Renal cortical epithelial cell (primary cell): ENCODE results near the gene IL6. TPM values are rescaled to one million over a fixed set of nuclear protein-coding genes. Genes with fewer than 3 reads are reported as not detected.
"Not testable (repeated sequence)": the region's sequence is repeated elsewhere in the genome, so short reads cannot be mapped to it uniquely, and the experiment has no call there.

Experiments used
- DNase-seq: peaks from one replicate; pipeline ENCODE4 v3.0.0-alpha.2; 2011; ENCODE audit warnings: low read depth
- total RNA-seq: library from RNA; depleted of rRNA; stranded (reverse); fragments of >200 nt; gene quantifications from 2 replicates; pipeline ENCODE4 v1.2.3, GENCODE V29; 2014

IL6 gene
- total RNA-seq, 1 donor from 2014 or later: 52.3 TPM

DNA sequence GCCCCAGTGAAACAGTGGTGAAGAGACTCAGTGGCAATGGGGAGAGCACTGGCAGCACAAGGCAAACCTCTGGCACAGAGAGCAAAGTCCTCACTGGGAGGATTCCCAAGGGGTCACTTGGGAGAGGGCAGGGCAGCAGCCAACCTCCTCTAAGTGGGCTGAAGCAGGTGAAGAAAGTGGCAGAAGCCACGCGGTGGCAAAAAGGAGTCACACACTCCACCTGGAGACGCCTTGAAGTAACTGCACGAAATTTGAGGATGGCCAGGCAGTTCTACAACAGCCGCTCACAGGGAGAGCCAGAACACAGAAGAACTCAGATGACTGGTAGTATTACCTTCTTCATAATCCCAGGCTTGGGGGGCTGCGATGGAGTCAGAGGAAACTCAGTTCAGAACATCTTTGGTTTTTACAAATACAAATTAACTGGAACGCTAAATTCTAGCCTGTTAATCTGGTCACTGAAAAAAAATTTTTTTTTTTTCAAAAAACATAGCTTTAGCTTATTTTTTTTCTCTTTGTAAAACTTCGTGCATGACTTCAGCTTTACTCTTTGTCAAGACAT lies 574 bp upstream of the IL6 start:
- DNase-seq: peak; percentile 87

DNA sequence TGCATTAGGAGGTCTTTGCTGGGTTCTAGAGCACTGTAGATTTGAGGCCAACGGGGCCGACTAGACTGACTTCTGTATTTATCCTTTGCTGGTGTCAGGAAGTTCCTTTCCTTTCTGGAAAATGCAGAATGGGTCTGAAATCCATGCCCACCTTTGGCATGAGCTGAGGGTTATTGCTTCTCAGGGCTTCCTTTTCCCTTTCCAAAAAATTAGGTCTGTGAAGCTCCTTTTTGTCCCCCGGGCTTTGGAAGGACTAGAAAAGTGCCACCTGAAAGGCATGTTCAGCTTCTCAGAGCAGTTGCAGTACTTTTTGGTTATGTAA lies 675 bp downstream of the IL6 start:
- no peak for DNase-seq

DNA sequence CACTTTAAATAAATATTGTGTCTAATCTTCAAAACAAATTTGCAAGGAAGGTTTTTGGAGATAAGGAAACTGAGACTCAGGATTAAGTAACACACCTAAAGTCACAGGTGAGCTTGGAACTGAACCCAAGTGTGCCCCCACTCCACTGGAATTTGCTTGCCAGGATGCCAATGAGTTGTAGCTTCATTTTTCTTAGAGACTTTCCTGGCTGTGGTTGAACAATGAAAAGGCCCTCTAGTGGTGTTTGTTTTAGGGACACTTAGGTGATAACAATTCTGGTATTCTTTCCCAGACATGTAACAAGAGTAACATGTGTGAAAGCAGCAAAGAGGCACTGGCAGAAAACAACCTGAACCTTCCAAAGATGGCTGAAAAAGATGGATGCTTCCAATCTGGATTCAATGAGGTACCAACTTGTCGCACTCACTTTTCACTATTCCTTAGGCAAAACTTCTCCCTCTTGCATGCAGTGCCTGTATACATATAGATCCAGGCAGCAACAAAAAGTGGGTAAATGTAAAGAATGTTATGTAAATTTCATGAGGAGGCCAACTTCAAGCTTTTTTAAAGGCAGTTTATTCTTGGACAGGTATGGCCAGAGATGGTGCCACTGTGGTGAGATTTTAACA lies 1.5 kb downstream of the IL6 start:
- DNase-seq: peak; percentile 86

DNA sequence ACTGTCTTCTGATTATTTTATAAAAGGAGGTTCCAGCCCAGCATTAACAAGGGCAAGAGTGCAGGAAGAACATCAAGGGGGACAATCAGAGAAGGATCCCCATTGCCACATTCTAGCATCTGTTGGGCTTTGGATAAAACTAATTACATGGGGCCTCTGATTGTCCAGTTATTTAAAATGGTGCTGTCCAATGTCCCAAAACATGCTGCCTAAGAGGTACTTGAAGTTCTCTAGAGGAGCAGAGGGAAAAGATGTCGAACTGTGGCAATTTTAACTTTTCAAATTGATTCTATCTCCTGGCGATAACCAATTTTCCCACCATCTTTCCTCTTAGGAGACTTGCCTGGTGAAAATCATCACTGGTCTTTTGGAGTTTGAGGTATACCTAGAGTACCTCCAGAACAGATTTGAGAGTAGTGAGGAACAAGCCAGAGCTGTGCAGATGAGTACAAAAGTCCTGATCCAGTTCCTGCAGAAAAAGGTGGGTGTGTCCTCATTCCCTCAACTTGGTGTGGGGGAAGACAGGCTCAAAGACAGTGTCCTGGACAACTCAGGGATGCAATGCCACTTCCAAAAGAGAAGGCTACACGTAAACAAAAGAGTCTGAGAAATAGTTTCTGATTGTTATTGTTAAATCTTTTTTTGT lies 2.3 kb downstream of the IL6 start:
- DNase-seq: peak; percentile 11

DNA sequence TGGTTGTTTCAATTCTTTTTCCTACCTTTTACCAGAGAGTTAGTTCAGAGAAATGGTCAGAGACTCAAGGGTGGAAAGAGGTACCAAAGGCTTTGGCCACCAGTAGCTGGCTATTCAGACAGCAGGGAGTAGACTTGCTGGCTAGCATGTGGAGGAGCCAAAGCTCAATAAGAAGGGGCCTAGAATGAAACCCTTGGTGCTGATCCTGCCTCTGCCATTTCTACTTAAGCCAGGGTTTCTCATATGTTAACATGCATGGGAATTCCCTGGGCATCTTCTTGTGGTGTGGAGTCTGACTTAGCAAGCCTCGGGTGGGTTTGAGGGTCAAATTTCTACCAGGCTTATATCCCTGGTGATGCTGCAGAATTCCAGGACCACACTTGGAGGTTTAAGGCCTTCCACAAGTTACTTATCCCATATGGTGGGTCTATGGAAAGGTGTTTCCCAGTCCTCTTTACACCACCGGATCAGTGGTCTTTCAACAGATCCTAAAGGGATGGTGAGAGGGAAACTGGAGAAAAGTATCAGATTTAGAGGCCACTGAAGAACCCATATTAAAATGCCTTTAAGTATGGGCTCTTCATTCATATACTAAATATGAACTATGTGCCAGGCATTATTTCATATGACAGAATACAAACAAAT lies 3.2 kb downstream of the IL6 start:
- DNase-seq: peak; percentile 26

DNA sequence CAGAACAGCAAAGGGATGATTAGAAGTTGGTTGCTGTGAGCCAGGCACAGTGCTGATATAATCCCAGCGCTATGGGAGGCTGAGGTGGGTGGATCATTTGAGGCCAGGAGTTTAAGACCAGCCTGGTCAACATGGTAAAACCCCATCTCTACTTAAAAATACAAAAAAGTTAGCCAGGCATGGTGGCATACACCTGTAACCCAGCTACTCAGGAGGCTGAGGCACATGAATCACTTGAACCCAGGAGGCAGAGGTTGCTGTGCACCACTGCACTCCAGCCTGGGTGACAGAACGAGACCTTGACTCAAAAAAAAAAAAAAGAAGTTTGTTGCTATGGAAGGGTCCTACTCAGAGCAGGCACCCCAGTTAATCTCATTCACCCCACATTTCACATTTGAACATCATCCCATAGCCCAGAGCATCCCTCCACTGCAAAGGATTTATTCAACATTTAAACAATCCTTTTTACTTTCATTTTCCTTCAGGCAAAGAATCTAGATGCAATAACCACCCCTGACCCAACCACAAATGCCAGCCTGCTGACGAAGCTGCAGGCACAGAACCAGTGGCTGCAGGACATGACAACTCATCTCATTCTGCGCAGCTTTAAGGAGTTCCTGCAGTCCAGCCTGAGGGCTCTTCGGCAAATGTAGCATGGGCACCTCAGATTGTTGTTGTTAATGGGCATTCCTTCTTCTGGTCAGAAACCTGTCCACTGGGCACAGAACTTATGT lies 4.1 kb downstream of the IL6 start:
- DNase-seq: peak; percentile 96

DNA sequence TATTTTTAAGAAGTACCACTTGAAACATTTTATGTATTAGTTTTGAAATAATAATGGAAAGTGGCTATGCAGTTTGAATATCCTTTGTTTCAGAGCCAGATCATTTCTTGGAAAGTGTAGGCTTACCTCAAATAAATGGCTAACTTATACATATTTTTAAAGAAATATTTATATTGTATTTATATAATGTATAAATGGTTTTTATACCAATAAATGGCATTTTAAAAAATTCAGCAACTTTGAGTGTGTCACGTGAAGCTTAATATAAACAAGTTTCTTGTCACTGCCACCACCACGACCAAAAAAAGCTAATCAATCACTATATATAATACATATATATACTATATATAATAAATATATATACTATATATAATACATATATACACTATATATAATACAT lies 4.8 kb downstream of the IL6 start:
- DNase-seq: peak; percentile 52

DNA sequence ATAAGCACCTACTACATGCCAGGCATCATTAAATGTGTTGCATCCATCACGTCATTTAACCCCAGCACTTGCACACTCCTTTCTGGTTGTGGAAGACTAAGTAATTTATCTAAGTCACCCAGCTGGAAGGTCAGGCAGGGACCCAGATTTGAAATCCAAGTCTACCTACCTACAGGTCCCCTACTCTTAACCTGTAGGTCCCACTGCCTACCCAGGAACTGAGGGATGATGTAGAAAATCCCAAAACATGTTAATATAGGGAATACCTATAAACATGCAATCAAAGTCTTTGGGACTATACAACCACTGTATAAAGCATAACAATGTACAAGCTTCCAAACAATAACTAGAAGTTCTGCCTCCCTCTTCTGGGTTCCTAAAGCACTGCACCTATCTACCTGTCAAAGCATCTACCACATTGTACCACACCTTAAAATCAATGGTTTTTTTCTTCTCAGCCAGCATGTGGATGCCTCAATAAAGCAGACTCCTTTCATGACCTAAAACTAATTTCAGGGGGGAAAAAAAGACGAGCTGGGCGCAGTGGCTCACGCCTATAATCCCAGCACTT lies 5.6 kb downstream of the IL6 start:
- DNase-seq: peak; percentile 81

DNA sequence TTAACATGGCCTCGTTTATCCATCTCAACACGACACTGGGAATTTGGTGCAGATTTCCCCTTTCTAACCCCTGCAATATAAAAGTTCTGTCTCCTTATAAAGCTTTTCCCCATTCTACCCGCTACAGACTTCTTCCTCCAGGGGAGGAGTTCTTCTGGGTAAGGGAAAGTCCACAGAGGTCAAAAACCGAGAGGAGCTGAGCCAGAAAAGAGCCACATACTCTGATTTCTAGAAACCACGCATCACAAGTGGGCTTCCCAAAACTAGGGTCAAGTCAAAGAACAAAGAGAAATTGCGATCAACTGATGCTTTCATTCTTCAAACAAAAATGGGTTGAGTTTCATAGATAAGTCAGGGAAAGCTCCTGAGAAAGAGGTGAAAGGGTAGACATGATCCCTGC lies 6.8 kb downstream of the IL6 start:
- no peak for DNase-seq

DNA sequence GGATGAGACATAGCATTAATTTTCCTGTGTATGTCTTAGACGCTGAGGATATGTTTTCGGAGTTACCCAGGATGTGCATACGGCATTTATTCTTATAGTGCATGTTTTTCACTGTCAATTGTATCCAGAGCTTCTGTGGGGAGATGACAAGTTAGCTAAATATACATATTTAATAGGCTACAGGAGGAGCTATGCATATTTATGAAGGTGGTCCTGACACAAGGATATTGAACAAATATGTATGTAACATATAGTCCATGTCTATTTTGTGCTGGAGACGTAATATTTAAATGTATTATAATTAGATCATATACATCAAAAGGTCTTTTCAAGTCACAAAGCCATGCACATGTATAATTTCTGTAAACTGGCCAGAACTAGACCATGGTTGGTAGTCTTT lies 16.0 kb downstream of the IL6 start:
- no peak for DNase-seq

DNA sequence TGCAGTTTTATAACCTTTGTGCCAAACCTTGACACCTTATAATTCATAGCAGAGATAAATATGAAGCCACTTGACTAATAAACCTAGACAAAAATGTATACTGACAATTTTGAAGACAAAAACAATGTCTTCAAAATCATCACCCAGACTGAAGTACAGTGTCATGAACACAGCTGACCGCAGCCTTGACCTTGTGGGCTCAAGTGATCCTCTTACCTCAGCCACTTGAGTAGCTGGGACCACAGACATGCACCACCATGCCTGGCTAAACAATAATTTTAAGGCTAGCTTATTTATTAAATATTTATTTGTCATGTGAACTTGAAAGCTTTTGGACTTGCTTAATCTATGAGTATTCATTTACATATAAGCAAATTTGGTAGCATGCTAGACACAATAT lies 24.3 kb downstream of the IL6 start:
- no peak for DNase-seq

DNA sequence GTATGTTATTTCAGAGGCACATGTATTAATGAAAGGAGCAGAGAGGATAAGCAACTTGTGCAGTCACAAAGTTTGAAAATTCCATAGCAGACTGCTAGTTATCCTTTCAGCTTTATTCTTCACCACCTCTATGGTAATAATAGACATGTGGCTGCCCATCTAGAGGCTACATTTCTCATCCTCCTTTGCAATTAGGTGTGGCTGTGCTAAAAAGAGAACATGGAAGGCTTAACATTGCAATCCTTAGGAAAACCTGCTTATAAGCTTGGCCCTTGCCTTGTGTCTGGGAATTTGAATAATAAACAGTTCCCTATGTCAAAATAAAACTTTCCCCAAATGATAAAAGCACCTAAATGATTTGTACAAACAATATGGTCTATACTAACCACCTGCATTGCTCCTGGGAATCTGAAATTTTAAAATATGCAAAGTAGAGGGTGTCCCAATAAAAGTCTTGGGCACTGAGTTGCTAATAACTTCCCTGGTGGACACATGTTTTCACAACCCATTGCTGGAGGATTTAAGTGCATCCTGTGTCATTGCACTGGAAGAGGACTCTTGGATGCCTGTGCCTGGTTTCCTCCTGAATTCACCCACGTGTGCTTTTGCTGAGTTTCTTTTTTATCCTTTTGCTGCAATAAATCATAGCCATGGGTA lies 30.5 kb downstream of the IL6 start:
- DNase-seq: no peak

DNA sequence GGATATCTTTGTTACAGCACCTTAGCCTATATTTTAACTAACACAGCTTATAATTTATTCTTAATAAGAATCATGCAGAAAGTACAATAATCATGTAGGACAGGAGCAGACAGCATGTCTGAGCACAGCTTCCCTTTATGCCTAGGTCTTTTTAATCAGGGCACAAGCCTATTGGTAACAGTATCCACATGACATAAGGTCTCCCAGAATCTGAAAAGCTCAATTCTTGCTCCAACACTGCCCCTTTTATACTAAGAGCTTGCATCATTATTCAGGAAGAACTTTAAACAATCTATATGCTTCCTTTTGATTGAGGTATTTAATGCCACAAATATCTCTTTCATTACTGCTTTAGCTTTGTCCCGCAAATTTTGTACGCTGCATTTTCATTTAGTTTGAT lies 31.6 kb downstream of the IL6 start:
- no peak for DNase-seq

DNA sequence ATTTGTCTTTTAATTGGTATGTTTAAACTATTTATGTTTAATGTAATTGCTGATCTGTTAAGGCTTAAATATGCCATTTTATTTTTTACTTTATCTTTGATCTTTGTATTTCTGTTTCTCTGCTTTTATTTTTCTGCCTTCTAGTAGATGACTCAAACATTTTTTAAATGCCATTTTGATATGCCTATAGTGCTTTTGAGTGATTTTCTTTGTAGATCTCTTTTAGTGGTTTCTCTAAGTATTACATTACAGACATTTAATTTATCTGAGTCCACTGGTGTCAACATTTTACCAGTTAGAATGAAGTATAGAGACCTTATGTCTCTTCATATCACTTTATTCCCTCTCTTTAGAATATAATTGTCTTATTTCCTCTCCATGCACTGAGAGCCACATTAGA lies 32.7 kb downstream of the IL6 start:
- DNase-seq: no peak

DNA sequence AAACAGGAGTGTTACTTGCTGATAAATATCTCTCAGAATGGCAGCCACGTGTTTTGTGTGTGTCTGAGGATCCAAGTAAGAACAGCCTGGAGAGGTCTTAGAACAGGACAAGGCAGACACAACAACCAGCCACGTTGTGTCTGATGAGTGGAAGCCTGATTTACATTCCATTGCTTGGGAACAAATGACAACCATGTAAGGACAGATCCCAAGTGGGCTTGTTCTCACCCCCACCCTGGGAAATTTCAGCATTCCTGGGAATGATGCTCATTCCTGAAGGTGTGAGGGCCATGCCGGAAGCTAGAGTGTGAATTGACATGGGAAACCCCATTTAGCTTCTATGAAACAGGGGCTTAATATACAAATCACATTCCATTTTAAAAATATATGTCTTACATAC lies 35.9 kb downstream of the IL6 start:
- DNase-seq: no peak

DNA sequence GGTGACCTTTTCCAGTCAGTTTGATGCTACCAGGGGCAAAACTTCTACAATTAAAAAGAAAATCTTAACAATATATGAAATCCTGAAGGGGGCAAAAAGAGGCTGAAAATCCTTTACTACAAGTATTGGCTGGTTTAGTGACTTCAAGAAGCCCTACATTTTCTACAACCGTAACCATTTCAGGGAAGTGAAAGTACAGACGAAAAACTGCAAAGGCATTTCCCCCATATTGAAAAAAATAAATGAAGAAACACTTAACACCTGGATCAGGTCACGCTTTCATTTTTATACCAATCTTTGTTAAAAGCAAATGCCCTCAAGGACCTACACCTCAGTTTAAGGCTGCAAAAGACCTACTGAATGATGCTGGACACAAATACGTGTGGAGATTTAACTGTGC lies 38.6 kb downstream of the IL6 start:
- DNase-seq: no peak

DNA sequence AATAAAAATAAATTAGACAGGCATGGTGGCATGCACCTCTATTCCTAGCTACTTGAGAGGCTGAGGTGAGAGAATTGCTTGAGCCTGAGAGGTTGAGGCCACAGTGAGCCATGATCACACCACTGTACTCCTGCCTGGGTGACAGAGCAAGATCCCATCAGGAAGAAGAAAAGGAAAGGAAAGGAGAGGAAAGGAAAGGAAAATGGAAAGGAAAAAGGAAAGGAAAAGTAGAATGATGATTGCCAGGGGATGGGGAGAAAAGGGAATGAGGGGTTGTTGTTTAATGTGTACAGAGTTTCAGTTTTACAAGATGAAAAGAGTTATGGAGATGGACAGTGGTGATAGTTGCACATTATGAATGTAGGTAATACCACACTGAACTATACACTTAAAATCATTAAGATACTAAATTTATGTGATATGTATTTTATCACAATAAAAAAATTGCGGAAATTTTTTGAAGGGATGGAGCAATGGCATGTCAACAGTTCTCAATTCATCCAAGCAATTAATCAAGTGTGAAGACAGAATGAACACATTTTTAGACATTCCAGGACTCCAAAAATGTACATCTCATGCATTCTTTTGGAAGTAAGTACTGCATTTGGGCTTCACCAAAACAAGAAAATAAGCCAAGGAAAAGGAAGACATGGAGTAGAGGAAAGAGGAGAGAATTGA lies 44.3 kb downstream of the IL6 start:
- no peak for DNase-seq

DNA sequence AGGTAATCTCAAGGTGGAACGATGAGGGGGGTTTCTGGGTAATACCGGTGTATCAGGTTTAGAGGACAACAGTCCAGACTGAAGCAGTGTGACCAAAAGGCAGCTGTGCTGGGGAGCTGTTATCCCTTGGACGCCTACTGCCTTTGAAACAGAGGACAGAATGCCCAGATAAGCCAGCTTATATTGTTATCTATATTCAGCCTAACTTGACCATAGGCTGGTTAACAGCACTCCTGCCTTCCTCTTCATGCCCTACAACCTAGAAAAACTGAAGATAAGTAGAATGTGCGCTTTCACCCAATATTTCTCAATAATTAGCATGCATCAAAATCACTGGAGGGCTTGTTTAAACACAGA lies 44.9 kb downstream of the IL6 start:
- DNase-seq: no peak

DNA sequence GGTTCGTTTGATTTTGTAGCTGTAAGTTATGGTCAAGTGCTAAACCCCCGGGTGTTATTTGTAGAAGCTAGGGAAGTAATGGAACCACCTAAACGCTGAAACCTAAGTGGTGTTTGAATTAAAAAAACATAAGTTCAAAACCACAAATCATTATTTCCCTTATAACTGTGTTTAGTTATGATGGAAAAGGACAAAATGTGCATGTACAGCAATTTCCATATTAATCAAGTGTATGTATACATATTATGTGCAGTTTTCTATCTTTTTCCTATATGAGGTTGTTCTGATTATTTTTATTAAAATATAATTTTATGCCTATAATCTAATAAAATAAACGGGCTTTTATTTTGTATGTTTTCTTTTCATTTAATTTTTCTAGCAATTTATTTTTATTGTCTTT lies 45.9 kb downstream of the IL6 start:
- DNase-seq: no peak

DNA sequence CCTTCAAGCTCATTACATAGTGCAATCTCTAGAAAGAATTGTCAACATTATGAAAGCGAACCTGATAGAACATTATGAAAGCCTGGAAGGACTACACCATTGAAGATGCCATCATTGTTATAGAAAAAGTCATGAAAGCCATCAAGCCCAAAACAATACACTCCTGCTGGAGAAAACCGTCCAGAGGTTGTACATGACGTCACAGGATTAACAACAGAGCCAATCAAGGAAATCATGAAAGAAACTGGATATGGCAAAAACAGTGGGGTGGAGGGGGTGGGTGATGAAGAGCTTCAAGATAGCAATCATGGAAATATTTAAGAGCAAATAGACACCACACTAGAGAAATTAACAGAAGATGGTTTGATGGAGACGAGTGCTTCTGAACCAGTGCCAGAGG lies 50.0 kb downstream of the IL6 start:
- DNase-seq: no peak

DNA sequence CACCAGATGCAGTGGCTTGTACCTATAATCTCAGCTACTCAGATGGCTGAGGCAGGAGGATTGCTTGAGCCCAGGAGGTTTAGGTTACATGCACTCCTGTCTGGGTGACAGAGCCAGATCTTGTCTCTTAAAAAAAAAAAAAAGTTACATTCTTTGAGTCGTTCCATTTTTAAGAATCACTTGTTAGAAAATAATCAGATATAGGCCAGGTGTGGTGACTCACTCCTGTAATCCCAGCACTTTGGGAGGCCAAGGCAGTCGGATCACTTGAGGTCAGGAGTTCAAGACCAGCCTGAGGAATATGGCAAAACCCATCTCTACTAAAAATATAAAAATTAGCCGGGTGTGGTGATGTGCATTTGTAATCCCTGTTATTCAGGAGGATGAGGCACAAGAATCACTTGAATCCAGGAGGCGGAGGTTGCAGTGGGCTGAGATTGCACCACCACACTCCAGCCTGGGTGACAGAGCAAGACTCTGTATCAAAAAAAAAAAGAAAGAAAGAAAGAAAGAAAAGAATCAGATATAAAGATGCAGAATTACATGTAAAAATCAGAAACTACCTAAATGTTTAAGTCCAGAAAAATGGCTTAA lies 52.8 kb downstream of the IL6 start:
- DNase-seq: not testable (repeated sequence)
